NK-92 (cell line): Measurements from ENCODE around the gene RPL38.

ENCODE experiments used
- DNase-seq: peaks from one replicate; lab custom pipeline; 2025; ENCODE audit not compliant: unreplicated experiment; lab: John Stamatoyannopoulos, UW

Gene RPL38

DNA sequence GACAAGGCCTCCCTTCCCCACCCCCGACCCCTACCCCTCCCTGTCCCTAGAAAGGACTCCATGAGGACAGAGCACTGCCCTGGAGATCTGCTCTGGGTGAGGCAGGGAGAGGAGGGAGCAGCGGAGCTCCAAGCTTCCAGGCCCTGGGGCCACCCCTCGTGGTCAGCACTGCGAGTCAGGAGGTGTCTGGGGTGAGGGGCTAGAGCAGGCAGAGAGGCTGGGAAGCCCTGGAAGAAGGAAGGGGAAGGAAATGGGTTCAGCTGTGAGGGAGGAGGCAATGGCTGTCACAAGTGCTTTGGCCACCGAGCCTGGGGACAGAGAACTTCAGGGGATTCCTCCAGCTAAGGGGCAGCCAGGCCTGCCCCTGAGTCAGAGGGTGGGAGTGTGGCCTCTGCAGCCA lies 42.4 kb downstream of the RPL38 start:
- no peak for DNase-seq

DNA sequence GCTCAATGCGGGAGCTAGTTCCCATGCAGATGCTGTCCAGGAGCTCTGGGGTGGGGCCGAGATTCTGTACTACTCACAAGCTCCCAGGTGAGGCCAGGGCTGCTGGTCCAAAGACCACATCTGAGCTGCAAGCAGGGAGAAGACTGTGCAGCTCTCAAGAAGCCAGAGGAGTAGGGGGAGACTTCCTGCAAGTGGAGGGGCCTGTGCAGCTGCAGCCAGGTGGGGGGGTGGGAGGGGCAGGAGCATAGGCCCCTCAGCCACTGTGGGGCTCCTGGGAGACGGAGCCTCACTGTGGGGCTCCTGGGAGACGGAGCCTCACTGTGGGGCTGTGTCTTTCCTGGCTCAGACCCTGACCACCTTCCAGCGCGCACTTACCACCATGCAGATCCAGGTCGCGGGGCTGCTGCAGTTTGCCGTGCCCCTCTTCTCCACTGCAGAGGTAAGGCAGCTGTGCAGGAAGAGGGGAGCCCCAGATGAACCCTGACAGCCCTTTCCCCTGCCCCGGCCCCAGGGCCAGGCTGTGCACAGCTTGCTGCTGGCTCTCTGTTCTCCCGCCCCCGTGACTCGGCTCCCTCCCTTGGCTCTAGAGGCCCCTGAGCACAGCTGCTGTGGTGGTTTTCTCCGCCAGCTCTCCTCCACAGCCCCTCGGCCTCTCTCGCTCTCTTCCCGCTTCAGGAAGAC lies 46.3 kb downstream of the RPL38 start:
- no peak for DNase-seq

DNA sequence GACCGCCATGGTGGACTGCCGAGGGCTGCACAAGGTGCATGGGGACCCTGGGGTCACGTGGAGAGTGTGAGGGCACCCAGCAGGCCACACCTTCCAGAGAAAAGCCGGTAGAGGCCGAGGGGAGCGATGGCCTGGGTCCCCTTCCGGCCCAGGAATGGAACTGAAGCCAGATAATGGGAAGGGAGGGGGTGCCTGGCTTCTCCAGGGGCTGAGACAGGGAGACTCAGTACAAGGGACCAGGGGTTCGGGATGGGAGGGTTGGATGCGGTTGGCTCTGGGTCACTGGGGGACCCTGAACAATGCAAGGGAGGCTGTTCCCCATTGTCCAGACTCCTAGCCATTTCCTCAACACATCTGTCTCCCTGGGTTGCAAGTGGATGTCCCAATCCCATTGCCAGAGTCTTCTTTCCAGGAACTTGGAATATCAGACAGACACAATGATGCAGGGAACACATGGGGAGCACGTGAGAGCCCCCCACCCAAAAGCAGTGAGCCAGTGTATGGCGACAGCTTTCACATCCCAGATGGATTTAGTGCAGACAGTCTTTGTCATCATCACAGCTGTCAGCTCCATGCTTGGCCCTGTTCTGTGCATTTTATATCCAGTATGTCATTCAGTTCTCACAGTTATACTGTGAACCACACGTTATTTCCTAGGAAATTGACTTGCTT lies 47.0 kb downstream of the RPL38 start:
- no peak for DNase-seq

DNA sequence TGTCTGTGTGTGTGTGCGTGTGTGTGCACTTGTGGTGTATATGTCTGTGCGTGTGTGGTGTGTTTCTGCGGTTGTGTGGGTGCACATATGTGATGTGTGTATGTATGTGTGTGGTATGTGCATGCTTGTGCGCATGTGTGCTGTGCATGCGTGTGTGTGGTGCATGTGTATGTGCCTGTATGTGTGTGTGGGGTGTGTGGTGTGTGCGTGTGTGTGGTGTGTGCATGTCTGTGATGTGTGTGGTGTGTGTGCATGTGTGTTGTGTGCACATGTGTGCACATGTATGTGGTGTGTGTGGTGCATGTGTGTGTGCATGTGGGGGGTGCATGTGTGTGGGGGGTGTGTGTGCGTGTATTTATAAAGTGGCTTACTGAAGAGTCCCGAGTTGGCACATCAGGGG lies 47.6 kb downstream of the RPL38 start:
- DNase-seq, result no peak

DNA sequence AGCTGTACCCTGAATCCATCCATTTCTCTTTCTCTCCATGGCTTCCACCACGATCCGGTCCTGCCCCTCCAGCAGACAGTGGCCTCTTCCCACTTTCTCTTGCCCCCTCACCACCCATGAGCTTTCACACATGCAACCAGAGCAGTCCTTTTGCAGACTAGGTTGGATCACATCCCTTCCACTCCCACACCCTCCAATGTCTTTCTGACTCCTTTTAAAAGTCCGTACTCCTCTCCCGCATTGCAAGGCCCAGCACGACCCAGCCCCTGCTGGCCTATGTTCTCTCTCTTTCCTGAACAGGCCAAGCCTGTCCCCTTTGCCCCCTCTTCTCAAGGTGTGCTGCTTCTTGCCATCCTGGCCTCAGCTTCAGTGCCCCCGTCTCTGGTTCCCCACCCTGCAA lies 48.1 kb downstream of the RPL38 start:
- DNase-seq, result no peak

DNA sequence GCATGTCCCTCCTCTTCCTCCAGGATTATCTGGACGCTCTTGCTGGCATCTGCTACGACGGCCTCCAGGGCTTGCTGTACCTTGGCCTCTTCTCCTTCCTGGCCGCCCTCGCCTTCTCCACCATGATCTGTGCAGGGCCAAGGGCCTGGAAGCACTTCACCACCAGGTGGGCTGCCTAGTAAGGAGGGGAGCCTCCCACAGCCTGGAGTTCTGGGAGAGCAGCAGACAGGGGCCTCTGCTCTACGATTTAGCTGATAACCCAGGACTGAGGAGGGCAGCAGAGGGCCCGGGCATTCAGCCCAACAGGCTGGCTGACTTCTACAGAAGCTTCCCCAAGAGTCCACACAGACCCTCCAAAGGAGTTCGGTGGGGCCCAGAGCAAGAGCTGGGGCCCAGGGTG lies 48.7 kb downstream of the RPL38 start:
- no peak for DNase-seq

DNA sequence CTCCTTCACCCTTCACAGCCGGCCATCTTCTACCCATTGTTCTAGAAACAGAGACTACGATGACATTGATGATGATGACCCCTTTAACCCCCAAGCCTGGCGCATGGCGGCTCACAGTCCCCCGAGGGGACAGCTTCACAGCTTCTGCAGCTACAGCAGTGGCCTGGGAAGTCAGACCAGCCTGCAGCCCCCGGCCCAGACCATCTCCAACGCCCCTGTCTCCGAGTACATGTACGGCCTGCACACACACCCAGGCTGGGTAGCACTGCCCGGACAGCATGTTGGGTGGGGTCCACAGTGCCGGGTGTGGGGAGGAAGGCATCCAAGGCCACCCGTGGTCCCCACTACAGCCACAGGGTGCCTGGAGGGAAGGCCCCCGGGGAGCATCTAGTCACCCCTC lies 49.6 kb downstream of the RPL38 start:
- DNase-seq, result no peak

DNA sequence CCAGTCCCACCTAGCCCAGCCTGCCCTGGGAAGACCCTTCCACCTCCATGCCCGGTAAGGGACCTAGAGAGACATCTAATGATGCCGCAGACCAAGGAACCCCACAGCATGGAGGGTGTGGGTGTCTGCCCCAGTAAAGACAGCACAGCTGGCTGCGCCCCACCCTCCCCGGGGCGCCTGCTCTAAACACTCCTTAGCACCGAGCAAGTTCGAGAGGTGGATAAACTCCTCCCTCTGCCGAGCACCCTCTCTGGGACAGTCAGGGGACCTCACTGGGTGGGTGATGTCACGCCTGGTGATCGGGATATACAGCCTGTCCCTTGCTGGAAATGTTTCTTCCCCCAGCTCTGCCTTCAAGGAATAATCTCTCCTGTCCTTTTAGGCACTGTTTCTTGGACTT lies 53.8 kb downstream of the RPL38 start:
- no peak for DNase-seq

DNA sequence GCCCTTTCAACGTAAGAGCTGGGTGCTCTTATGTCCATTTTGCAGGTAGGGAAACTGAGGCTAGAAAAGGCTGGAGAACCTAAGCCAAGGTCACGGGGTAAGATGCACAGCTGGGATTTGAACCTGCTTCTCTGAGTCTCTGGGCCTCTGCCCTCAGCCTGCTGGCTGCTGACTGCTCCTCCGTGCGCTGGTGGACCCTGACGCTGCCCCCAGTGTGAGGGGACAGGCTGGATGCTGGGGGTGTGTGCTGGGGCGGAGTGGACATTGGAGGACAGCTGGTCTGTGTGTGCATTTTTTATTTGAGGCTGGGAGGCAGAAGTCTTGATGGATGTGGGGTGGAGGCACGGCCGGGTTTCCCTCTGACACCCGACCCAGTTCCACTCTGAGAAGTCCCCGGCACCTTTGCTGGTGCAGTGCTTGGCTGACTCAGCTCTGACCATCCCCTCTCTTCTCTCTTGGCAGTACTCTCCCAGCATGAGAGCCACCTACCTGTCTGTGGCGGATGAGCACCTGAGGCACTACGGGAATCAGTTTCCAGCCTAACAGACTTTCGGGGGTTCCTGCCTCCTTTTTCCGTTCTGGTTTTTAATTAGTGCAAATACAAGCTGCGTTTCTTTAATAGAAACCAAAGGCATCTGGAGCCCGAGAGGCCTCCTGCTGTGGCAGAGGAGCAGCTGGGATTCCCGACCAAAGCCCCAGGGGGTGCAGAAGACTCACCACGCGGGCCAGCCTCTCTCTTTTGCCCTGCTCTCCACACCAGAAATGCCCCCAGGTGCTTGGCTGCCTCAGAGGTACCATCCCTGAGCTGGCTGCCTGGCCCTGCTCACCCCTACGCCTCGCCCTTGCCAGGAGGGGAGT lies 56.4 kb downstream of the RPL38 start:
- DNase-seq, result no peak
